Measurements from ENCODE around the gene PPP3CA. TPM values are rescaled to one million over a fixed set of nuclear protein-coding genes. Genes with fewer than 3 reads are reported as not detected.

PPP3CA gene
- total RNA-seq, 2 donors from 2014 or later, result 13.7 to 20.8 TPM

GRCh38 chr4:101292214-101292613 lies 55.1 kb downstream of the PPP3CA start:
- H3K9me3 ChIP-seq, result no peaks in the 10 kb centered on the region
- TF ChIP-seq, protein P1, sequence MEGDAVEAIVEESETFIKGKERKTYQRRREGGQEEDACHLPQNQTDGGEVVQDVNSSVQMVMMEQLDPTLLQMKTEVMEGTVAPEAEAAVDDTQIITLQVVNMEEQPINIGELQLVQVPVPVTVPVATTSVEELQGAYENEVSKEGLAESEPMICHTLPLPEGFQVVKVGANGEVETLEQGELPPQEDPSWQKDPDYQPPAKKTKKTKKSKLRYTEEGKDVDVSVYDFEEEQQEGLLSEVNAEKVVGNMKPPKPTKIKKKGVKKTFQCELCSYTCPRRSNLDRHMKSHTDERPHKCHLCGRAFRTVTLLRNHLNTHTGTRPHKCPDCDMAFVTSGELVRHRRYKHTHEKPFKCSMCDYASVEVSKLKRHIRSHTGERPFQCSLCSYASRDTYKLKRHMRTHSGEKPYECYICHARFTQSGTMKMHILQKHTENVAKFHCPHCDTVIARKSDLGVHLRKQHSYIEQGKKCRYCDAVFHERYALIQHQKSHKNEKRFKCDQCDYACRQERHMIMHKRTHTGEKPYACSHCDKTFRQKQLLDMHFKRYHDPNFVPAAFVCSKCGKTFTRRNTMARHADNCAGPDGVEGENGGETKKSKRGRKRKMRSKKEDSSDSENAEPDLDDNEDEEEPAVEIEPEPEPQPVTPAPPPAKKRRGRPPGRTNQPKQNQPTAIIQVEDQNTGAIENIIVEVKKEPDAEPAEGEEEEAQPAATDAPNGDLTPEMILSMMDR (IDR thresholded peaks at IDR 0.05), result no peak
- TF ChIP-seq POLR2A (IDR thresholded peaks at IDR 0.05), result no peak
- no peak for DNase-seq
- no peaks in the 10 kb centered on the region for H3K36me3 ChIP-seq (replicated peaks in 1 of 2; ENCODE audit: insufficient read depth in 1 of 2, low read depth in 2 of 2)
- WGBS, 2 donors, result 68 to 69% methylated on average over 4 of the region's 4 CpGs
- H3K4me1 ChIP-seq, result peaks cover 15% of the 10 kb centered on the region
- no peak for ATAC-seq
- H3K4me3 ChIP-seq, result no peak overlapping the region
- intact Hi-C loops (cut with DNase I), result loop anchor here (10.0 kb wide), 1 partner anchor 53 kb away; the partner anchor contains the start of gene PPP3CA
- no peak overlapping the region for H3K27ac ChIP-seq
- no peaks in the 10 kb centered on the region for H3K27me3 ChIP-seq

- Histone ChIP-seq H3K4me1 (peaks cover 22% of the 10 kb centered on the region), H3K9me3 (no peaks in the 10 kb centered on the region), H3K36me3 (replicated peaks in 1 of 2; ENCODE audit: insufficient read depth in 1 of 2, low read depth in 2 of 2) (no peaks in the 10 kb centered on the region), H3K27ac (no peak overlapping the region), H3K4me3 (no peak overlapping the region), H3K27me3 (no peaks in the 10 kb centered on the region)
- 25 to 36% methylated on average over 1 of the region's 1 CpG for whole genome bisulfite sequencing, 2 donors
- TF ChIP-seq POLR2A (IDR thresholded peaks at IDR 0.05), result no peak
- TF ChIP-seq, protein P1 (IDR thresholded peaks at IDR 0.05), result no peak
- no peak for DNase-seq
- ATAC-seq, result no peak
- intact Hi-C loops (cut with DNase I), result loop anchor here (10.0 kb wide), 1 partner anchor 54 kb away; the partner anchor contains the start of gene PPP3CA
These were observed 56.1 kb downstream of the PPP3CA start for GRCh38 chr4:101291198-101291597.

- Histone ChIP-seq H3K27me3 (no peaks in the 10 kb centered on the region), H3K9me3 (no peaks in the 10 kb centered on the region), H3K4me1 (peaks cover 28% of the 10 kb centered on the region), H3K27ac (no peak overlapping the region), H3K36me3 (replicated peaks in 1 of 2; ENCODE audit: insufficient read depth in 1 of 2, low read depth in 2 of 2) (no peaks in the 10 kb centered on the region), H3K4me3 (no peak overlapping the region)
- 92 to 98% methylated on average over 3 of the region's 3 CpGs for WGBS, 2 donors
- intact Hi-C loops (cut with DNase I), result loop anchor here (10.0 kb wide), 1 partner anchor 54 kb away; the partner anchor contains the start of gene PPP3CA
- TF ChIP-seq, protein P1 (IDR thresholded peaks at IDR 0.05), result no peak
- TF ChIP-seq POLR2A (IDR thresholded peaks at IDR 0.05), result no peak
- ATAC-seq (no peak), DNase-seq (no peak)
These were observed 56.7 kb downstream of the PPP3CA start for GRCh38 chr4:101290654-101291053.

DNA sequence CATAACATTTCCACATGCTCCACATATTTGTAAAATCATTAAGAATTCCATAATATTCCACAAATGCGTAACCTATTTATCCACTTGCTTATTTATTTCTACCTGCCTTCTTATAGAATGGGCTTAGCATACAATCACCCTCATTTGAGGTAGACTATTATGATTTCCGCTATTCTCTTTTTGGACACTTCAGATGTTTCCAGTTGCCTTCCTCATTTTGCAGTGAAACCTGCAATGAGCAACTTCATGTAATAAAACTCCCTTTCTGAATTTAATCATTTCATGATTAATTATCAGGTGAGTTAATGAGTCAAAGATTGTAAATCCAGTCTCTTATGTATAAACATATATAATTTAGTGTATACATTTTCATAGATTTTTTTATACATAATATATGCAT lies 58.0 kb downstream of the PPP3CA start:
- H3K4me3 ChIP-seq, result no peak overlapping the region
- no peak overlapping the region for H3K27ac ChIP-seq
- intact Hi-C loops (cut with DNase I), result no loop called here
- ATAC-seq (no peak), DNase-seq (no peak)
- H3K4me1 ChIP-seq, result peaks cover 41% of the 10 kb centered on the region
- TF ChIP-seq, protein P1 (IDR thresholded peaks at IDR 0.05), result no peak
- TF ChIP-seq POLR2A (IDR thresholded peaks at IDR 0.05), result no peak
- no peaks in the 10 kb centered on the region for H3K9me3 ChIP-seq
- no peaks in the 10 kb centered on the region for H3K36me3 ChIP-seq (replicated peaks in 1 of 2; ENCODE audit: insufficient read depth in 1 of 2, low read depth in 2 of 2)
- H3K27me3 ChIP-seq, result no peaks in the 10 kb centered on the region
- WGBS, 2 donors, result 91 to 93% methylated on average over 2 of the region's 2 CpGs
